PC-9 (cell line): Measurements from ENCODE around the gene EGFL8.

Experiments used
- EZH2 ChIP-seq: fragments of 200-600 bp; sonication (generic); IDR thresholded peaks from 2 replicates; pipeline ENCODE4 v1.8.0; 2017; ENCODE audit warnings: antibody characterized with exemption, low read depth
- TF ChIP-seq, protein P1 (sequence below): fragments of 200-600 bp; sonication (generic); conservative IDR thresholded peaks from 2 replicates; pipeline ENCODE4 v1.6.1; 2017; ENCODE audit warnings: mixed run types, antibody characterized with exemption, mild to moderate bottlenecking, moderate library complexity

DNA sequence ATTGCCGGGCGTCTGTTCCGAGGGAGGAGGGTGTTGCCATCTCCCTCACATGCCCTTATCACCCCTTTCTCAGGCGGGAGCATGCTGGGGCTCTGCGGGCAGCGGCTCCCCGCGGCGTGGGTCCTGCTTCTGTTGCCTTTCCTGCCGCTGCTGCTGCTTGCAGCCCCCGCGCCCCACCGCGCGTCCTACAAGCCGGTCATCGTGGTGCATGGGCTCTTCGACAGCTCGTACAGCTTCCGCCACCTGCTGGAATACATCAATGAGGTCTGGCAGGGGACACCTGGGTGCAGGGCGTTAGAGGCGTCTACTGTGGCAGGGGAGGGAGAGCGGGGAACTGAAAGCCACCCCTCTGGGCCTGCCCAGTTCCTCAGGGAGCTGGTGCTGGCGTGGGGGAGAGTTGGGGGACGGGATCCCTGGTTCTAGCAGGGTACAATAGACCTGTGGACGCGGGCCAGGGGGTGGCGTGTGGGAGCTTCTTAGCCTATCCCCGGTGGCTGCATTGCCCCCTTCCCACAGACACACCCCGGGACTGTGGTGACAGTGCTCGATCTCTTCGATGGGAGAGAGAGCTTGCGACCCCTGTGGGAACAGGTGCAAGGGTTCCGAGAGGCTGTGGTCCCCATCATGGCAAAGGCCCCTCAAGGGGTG is 9.8 kb upstream of the EGFL8 start:
- TF ChIP-seq, protein P1, sequence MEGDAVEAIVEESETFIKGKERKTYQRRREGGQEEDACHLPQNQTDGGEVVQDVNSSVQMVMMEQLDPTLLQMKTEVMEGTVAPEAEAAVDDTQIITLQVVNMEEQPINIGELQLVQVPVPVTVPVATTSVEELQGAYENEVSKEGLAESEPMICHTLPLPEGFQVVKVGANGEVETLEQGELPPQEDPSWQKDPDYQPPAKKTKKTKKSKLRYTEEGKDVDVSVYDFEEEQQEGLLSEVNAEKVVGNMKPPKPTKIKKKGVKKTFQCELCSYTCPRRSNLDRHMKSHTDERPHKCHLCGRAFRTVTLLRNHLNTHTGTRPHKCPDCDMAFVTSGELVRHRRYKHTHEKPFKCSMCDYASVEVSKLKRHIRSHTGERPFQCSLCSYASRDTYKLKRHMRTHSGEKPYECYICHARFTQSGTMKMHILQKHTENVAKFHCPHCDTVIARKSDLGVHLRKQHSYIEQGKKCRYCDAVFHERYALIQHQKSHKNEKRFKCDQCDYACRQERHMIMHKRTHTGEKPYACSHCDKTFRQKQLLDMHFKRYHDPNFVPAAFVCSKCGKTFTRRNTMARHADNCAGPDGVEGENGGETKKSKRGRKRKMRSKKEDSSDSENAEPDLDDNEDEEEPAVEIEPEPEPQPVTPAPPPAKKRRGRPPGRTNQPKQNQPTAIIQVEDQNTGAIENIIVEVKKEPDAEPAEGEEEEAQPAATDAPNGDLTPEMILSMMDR, result peak; percentile 70
- TF ChIP-seq EZH2, result no peak
